SK-N-MC (cell line): ENCODE measurements around the gene OR52H1.

Experiments
- DNase-seq: peaks from one replicate; pipeline ENCODE4 v3.0.0-alpha.2; 2011; ENCODE audit warnings: low read depth, low spot score
- H3K27ac ChIP-seq: fragments of 200-600 bp; sonication (generic); 2 replicates; pipeline ENCODE4 v1.5.1; 2016; ENCODE audit warnings: mixed run types
- H3K36me3 ChIP-seq: fragments of 200-600 bp; sonication (generic); 2 replicates; pipeline ENCODE4 v1.6.1; 2017; ENCODE audit warnings: antibody characterized with exemption, low read length, mixed read lengths; ENCODE audit not compliant: insufficient read depth
- H3K4me3 ChIP-seq: fragments of 200-600 bp; sonication (generic); 2 replicates; pipeline ENCODE4 v1.5.1; 2016
- H3K9ac ChIP-seq: fragments of 200-600 bp; sonication (generic); 2 replicates; pipeline ENCODE4 v1.8.0; 2017; ENCODE audit warnings: mixed run types, mixed read lengths; ENCODE audit not compliant: insufficient read length
- H3K9me3 ChIP-seq: fragments of 200-600 bp; sonication (generic); 2 replicates; pipeline ENCODE4 v1.6.1; 2017; ENCODE audit warnings: low read depth, mild to moderate bottlenecking, antibody characterized with exemption, low read length, moderate library complexity, mixed read lengths
- EZH2 ChIP-seq: fragments of 200-600 bp; sonication (generic); IDR thresholded peaks from one replicate; pipeline ENCODE4 v1.6.1; 2017; ENCODE audit warnings: antibody characterized with exemption
- FOXP2 ChIP-seq: optimal IDR thresholded peaks from 2 replicates; pipeline ENCODE3; 2011; ENCODE audit warnings: mild to moderate bottlenecking, moderate library complexity; ENCODE audit not compliant: insufficient read depth; ENCODE audit errors: extremely low read length, control extremely low read depth
- POLR2AphosphoS5 ChIP-seq: IDR thresholded peaks from 2 replicates; pipeline ENCODE4 v1.6.1; 2012; ENCODE audit warnings: mild to moderate bottlenecking, low read depth, low read length, borderline replicate concordance

OR52H1 gene

GRCh38 chr11:5577101-5577500 lies 28.8 kb upstream of the OR52H1 start:
- H3K36me3 ChIP-seq, result no peaks in the 10 kb centered on the region
- no peak overlapping the region for H3K4me3 ChIP-seq

GRCh38 chr11:5575152-5575551 lies 26.8 kb upstream of the OR52H1 start:
- Histone ChIP-seq H3K4me3 (no peak overlapping the region), H3K36me3 (no peaks in the 10 kb centered on the region), H3K9ac (no peak overlapping the region), H3K9me3 (no peaks in the 10 kb centered on the region), H3K27ac (no peak overlapping the region)
- TF ChIP-seq EZH2 (no peak), FOXP2 (no peak), POLR2AphosphoS5 (no peak)
- DNase-seq, result no peak

More at GRCh38 chr11:5577101-5577500, 28.8 kb upstream of the OR52H1 start:
- TF ChIP-seq FOXP2, result no peak
- TF ChIP-seq POLR2AphosphoS5, result no peak
- TF ChIP-seq EZH2, result no peak
- no peaks in the 10 kb centered on the region for H3K9me3 ChIP-seq
- no peak overlapping the region for H3K9ac ChIP-seq
- no peak overlapping the region for H3K27ac ChIP-seq
- no peak for DNase-seq

GRCh38 chr11:5574654-5575053 lies 26.3 kb upstream of the OR52H1 start:
- Histone ChIP-seq H3K4me3 (no peak overlapping the region), H3K9ac (no peak overlapping the region), H3K9me3 (no peaks in the 10 kb centered on the region), H3K36me3 (no peaks in the 10 kb centered on the region), H3K27ac (no peak overlapping the region)
- DNase-seq, result no peak
- TF ChIP-seq FOXP2 (no peak), EZH2 (no peak), POLR2AphosphoS5 (no peak)

- Histone ChIP-seq H3K27ac (no peak overlapping the region), H3K9ac (no peak overlapping the region), H3K36me3 (no peaks in the 10 kb centered on the region), H3K9me3 (no peaks in the 10 kb centered on the region), H3K4me3 (no peak overlapping the region)
- TF ChIP-seq EZH2 (no peak), POLR2AphosphoS5 (no peak), FOXP2 (no peak)
- DNase-seq, result no peak
Measured at GRCh38 chr11:5564259-5565019, 16.1 kb upstream of the OR52H1 start.

GRCh38 chr11:5557751-5558150 lies 9.4 kb upstream of the OR52H1 start:
- Histone ChIP-seq H3K9ac (no peak overlapping the region), H3K27ac (no peak overlapping the region), H3K9me3 (no peaks in the 10 kb centered on the region), H3K4me3 (no peak overlapping the region), H3K36me3 (no peaks in the 10 kb centered on the region)
- DNase-seq, result no peak
- TF ChIP-seq EZH2 (no peak), POLR2AphosphoS5 (no peak), FOXP2 (no peak)

GRCh38 chr11:5556596-5557188 lies 8.4 kb upstream of the OR52H1 start:
- no peak overlapping the region for H3K4me3 ChIP-seq
- no peak overlapping the region for H3K9ac ChIP-seq
- H3K36me3 ChIP-seq, result no peaks in the 10 kb centered on the region
- no peak for DNase-seq
- H3K27ac ChIP-seq, result no peak overlapping the region
- H3K9me3 ChIP-seq, result no peaks in the 10 kb centered on the region
- TF ChIP-seq FOXP2, result no peak
- no peak for TF ChIP-seq EZH2
- no peak for TF ChIP-seq POLR2AphosphoS5

GRCh38 chr11:5553343-5553742 lies 5.0 kb upstream of the OR52H1 start:
- TF ChIP-seq POLR2AphosphoS5, result no peak
- no peak for TF ChIP-seq EZH2
- TF ChIP-seq FOXP2, result no peak
- H3K9ac ChIP-seq, result no peak overlapping the region
- no peak overlapping the region for H3K4me3 ChIP-seq
- DNase-seq, result no peak
- H3K27ac ChIP-seq, result no peak overlapping the region
- no peaks in the 10 kb centered on the region for H3K9me3 ChIP-seq
- H3K36me3 ChIP-seq, result no peaks in the 10 kb centered on the region

GRCh38 chr11:5550440-5551095 lies 2.2 kb upstream of the OR52H1 start:
- no peak for DNase-seq
- TF ChIP-seq FOXP2 (no peak), POLR2AphosphoS5 (no peak), EZH2 (no peak)
- H3K4me3 ChIP-seq, result no peak overlapping the region
- H3K27ac ChIP-seq, result no peak overlapping the region
- H3K36me3 ChIP-seq, result no peaks in the 10 kb centered on the region
- no peaks in the 10 kb centered on the region for H3K9me3 ChIP-seq
- no peak overlapping the region for H3K9ac ChIP-seq
